ENCODE results near the gene TOX2.

The TOX2 gene

DNA sequence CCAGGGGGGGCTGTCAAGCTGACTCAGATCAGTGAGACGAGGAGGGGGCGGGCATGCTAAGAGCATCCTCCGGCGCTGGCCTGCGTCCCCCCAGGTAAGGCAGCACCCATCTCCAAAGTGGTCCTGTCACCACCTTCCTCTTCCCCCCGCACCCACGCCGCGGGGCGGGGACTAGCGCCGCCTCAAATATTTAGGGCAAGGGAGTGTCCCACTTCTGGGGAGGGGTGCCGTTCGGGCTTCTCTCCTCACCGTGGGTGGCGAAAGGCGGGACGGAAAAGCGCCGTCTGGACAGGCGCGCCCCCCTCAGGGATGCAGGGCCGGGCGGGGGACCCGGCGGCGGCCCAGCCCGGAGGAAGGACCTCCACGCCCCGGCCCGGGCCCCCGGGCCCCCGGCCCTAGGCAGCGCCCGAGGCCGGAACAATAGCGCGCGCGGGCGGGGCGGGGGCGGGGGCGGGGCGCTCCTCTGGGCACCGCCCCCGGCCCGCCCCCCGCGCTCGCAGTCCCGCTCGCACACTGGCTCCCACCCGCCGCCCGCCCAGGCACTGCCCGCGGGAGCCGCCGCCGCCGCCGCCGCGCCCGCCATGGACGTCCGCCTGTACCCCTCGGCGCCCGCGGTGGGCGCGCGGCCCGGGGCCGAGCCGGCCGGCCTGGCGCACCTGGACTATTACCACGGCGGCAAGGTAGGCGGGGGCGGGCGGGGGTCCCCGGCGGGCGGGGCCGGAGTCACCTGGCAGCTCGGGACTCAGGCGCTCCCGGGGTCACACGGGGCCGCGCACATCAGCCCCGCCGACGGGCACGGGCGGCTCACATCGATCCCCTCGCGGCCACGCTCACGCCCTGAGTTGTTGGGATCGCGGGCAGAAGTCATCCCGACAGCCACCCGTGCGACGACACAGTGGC, at the start of gene TOX2:
Gene TOX2, plus strand, starts transcription at position 542 of the 900 bp plus-strand sequence. Its CDS starts 40 bp downstream, at position 582.
- peak; percentile 79 for DNase-seq

DNA sequence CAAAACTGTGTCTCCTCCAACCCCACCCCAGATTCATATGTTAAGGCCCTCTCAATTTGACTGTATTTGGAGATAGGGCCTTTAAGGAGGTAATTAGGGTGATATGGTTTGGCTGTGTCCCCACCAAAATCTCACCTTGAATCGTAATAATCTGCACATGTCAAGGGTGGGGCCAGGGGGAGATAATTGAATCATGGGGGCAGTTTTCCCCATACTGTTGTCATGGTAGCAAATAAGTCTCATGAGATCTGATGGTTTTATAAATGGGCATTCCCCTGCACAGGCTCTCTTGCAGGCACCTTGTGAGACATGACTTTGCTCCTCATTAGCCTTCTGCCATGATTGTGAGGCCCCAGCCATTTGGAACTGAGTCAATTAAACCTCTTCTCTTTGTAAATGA, 46.6 kb upstream of the TOX2 start:
- DNase-seq, result no peak

DNA sequence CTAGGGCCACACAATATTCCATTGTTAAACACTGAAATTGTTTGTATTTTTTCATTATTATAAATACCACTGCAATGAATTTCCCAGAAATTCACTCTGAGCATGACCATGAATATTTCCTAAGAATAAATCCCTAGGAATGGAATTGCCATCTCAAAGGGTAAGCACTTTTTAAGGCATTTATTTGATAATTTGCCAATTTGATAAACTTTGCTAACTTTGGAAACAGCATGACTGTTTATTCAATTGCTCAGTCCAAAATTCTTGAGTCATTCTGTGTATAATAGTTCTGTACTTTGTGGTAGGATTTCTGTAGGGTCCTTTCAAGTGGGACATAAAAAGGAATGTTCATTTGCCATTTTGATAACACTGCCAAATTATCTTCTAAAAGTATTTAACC, 44.2 kb upstream of the TOX2 start:
- no peak for DNase-seq

DNA sequence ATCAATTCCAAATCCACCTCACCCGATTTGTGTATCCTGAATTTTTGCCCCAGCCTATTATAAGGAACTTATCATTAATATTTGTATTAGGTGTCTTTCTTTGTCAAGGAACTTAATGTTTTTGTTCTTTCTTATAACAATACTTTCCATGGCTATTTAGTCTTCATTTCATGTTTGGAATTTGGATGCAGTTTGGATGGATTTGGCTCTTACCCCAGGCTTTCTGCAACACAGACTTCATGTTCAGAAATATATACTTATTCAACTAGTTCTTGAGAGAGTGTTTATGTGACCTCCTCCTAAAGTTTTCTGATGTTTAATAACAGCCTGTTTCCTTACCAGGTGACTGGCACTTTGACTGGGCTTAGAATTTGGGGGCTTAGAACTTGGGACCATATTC, 35.9 kb upstream of the TOX2 start:
- no peak for DNase-seq

DNA sequence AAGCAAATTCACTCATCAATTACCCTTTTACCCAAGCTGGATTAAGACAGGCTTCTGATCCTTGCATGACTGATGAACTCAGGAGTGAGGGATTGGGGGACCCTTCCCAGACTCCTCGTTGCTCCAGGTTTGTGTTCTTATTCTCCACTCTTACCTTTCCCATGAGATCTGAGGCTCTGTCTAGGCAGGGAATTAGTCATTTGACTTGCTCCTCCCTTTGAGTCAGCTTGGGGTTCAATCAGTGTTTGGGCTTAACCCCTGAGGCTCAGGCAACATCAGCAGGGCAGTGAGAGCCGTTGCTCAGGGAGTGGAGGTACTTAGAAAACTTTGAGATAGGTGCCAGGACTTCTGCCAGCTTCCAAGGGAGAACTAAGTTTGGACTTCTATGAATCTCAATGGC, 20.7 kb upstream of the TOX2 start:
- DNase-seq, result no peak

DNA sequence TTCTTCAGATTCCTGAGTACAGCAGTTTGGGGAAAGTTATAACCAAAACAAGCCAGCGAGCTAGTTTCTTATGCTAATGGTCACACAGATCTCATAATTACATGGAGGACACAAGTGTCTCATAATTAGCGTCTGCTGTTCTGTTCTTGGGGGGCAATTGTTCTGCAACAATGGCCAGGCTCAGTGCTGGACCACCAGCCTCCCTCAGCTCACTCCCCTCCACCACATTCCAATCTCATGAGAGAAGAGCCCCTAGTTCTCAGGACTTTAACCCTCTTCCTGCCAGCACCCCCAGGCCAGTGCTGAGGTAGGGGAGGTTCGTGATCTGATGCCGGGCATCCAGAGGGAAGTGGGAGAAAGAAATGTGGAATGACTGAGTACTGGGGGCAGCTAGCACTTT, 20.2 kb upstream of the TOX2 start:
- DNase-seq, result no peak

GRCh38 chr20:43895235-43895634, 19.4 kb upstream of the TOX2 start:
- DNase-seq, result no peak

GRCh38 chr20:43899274-43900120, 15.2 kb upstream of the TOX2 start:
- no peak for DNase-seq

DNA sequence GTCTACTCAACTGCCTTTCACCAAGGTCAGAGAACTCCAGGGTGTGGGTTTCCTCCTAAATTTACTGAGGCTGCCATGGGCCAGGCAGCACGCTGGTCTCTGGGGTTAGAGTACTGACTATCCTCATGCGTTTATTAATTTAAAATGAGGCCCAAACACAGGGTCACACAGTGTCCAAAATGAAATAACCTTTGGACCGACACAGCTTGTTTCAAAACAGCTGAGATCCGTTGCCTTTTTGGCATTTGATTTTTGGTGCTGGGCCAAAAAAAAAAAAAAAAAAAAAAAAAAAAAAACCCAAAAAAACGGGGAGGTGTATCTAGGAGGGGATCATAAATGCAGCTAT, 14.6 kb upstream of the TOX2 start:
- DNase-seq, result no peak

GRCh38 chr20:43900496-43900895, 14.2 kb upstream of the TOX2 start:
- no peak for DNase-seq

DNA sequence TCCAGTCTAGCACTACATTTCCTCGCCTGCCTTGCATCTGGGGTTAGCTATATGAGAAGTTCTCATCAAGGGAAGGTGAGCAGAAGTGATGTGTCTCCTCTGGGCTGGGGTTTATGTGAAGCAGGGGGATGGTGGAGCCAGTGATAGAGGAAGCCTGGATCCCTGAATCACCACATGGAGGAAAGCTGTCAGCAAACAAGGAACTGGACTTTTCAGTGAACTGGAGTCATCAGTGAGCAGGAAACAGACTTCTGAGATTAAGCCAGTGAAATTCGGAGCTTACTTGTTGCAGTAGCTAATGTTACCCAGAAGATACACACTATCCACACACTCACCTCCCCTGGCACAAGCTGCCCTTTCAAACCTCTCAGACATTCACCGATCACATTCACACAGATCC, 13.4 kb upstream of the TOX2 start:
- no peak for DNase-seq

GRCh38 chr20:43903953-43904826, 10.5 kb upstream of the TOX2 start:
- DNase-seq, result peak; percentile 83

- peak; percentile 50 for DNase-seq
These were observed 9.8 kb upstream of the TOX2 start for GRCh38 chr20:43904827-43905177.

DNA sequence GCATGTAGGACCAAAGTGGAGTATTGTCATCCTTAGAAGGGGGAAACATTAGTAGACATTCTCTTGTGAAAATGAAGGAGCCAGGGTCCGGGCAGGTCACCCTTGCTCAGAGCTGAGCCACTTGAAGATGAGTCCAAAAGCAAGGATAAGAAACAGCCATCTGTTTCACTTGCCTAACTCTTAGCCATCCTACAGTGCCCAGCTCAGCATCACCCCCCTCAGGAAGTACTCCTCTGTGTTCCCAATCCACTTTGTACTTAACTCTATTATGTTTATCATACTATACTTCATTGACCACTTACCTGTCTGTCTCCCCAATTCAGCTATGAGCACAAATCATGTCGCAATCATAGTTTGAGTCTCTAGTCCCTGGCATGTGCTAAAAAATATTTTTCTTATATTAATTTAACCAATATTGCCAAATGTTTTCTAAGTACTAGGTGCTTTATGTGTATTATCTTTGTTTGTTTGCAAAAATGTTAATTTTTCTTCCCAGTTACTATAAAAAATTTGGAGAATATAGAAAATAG, 8.1 kb upstream of the TOX2 start:
- DNase-seq, result no peak

GRCh38 chr20:43909211-43909610, 5.4 kb upstream of the TOX2 start:
- DNase-seq, result no peak

DNA sequence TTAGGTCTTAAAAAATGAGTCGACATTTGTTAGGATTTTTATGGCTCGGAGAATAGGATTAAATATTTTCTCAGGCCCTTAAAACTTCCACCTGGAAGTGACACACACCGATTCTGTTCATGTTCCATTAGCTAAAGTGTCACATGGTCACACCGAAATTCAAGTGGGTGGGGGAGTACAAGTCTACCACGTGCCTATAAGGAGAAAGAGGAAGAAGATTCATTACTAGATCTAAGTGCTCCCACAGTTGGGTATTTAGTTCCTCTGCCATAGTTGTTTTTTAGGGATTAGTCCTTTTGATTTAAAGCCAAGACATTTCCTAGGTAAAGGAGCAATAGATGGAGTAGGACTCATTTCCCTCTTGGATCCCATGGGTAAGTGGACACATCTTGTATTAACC, 4.9 kb upstream of the TOX2 start:
- DNase-seq, result no peak

DNA sequence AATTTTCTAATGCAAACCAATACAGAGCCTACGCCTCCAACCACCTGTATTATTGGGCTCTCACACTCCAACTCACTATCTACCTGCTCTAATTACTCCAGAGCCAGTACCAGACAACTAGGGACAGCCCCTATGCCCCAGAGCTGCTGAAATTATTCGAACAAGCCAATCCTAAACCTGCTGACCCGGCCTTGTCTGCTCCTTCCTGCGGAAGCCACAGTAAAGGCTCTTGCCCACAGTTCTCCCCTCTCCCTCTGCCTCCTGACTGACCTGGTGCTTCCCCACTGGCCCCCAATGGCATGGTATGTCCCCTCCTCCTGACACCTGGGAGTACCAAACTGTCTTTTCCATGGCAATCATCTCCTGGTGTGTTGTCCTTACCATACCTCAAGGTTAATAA, 4.1 kb upstream of the TOX2 start:
- DNase-seq, result peak; percentile 34

DNA sequence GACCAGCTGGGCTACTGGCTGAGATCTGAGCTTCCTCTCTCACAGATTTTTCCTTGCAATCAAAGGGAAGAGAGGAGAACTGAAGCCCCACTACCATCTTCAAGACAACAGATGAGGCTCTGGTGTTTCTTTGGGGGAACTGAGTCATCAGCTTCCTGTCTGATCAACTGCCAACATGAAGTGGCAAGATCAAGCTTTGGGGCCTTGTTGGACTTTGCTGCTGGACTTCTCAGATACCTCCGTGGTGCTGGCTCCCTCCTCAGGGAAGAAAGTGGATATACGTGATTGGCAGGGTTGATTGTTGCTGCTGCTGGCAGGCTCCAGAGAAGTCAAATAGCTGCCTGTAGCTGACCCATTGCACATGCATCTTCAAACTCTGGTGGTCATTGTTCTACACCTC, 3.6 kb upstream of the TOX2 start:
- peak; percentile 57 for DNase-seq

- peak; percentile 56 for DNase-seq
These were observed 1.2 kb upstream of the TOX2 start for GRCh38 chr20:43913291-43914025.

- DNase-seq, result peak; percentile 70
These were observed 790 bp downstream of the TOX2 start for GRCh38 chr20:43915211-43916072.
